Calu3 (cell line): ENCODE measurements around the gene SCAI. TPM values are rescaled to one million over a fixed set of nuclear protein-coding genes. Genes with fewer than 3 reads are reported as not detected.
A peak's percentile ranks its signal among the peaks of the same experiment; 100 is the strongest.
"Not testable (repeated sequence)": the region's sequence is repeated elsewhere in the genome, so short reads cannot be mapped to it uniquely, and the experiment has no call there.

Experiments
- BruUV-seq: library from RNA; stranded (reverse); fragments of 400-500 nt; replicated peaks from 2 replicates; lab custom pipeline; 2021; lab: Mats Ljungman, UMichigan
- CTCF ChIA-PET: fragments of 300-600 bp; sonication (Branson Sonifier 250); formaldehyde crosslinking; loops from one replicate; lab custom pipeline; 2022; ENCODE audit warnings: antibody characterized with exemption; lab: Charles Lee
- DNase-seq: peaks from one replicate; pipeline ENCODE4 v3.0.0; 2022
- H3K27ac Mint-ChIP-seq: one replicate; pipeline ENCODE4 v1.8.0; 2022; ENCODE audit warnings: mixed read lengths; ENCODE audit not compliant: unreplicated experiment
- H3K27me3 Mint-ChIP-seq: one replicate; pipeline ENCODE4 v1.8.0; 2022; ENCODE audit warnings: mixed read lengths; ENCODE audit not compliant: unreplicated experiment
- H3K36me3 Mint-ChIP-seq: one replicate; pipeline ENCODE4 v1.8.0; 2022; ENCODE audit warnings: mild to moderate bottlenecking, moderate library complexity, mixed read lengths; ENCODE audit not compliant: insufficient read depth, unreplicated experiment
- H3K4me1 Mint-ChIP-seq: one replicate; pipeline ENCODE4 v1.8.0; 2022; ENCODE audit warnings: mild to moderate bottlenecking, low read depth, mixed read lengths; ENCODE audit not compliant: unreplicated experiment
- H3K4me3 Mint-ChIP-seq: one replicate; pipeline ENCODE4 v1.8.0; 2022; ENCODE audit warnings: mild to moderate bottlenecking, low read depth, moderate library complexity, mixed read lengths; ENCODE audit not compliant: unreplicated experiment
- H3K9me3 Mint-ChIP-seq: one replicate; pipeline ENCODE4 v1.8.0; 2022; ENCODE audit warnings: low read depth, mixed read lengths; ENCODE audit not compliant: unreplicated experiment
- intact Hi-C: fragments of 100-400 bp; cut with micrococcal nuclease; formaldehyde crosslinking; loops from one replicate; pipeline ENCODE4 v1.10.0; 2022; ENCODE audit not compliant: unreplicated experiment
- total RNA-seq: library from RNA; stranded (reverse); gene quantifications from 2 replicates; pipeline ENCODE4 v1.2.3, GENCODE V29; 2022
- TF ChIP-seq, protein P1 (sequence below): fragments of 200-600 bp; IDR thresholded peaks from one replicate; pipeline ENCODE4 v1.8.0; 2022; ENCODE audit warnings: antibody characterized with exemption; ENCODE audit not compliant: unreplicated experiment

Gene SCAI
- total RNA-seq, 1 experiment from 2014 or later = 6.4 TPM

DNA sequence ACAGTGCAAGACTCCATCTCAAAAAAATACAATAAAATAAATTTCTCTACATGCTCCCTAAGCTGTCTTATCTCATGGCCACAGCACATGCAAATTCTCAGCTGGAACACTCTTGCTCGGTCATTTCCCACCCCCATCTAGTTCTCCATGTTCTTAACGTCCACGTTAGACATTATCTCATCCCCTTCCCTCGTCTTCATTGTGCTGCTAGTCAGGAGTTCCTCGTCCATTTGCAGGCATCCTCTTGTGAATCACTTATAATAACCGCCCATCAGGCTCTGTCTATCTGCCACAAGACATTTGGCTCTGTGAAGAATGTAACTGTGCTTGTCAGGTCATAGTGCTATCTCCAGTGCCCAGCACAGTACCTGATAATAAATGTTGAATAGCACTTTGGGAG, 169.5 kb downstream of the SCAI start:
- no peak for DNase-seq
- Mint-ChIP-seq H3K27me3 (no peaks in the 10 kb centered on the region), H3K27ac (peak overlapping the region; percentile 73), H3K9me3 (no peaks in the 10 kb centered on the region), H3K36me3 (no peaks in the 10 kb centered on the region), H3K4me3 (no peak overlapping the region), H3K4me1 (no peaks in the 10 kb centered on the region)
- TF ChIP-seq, protein P1, sequence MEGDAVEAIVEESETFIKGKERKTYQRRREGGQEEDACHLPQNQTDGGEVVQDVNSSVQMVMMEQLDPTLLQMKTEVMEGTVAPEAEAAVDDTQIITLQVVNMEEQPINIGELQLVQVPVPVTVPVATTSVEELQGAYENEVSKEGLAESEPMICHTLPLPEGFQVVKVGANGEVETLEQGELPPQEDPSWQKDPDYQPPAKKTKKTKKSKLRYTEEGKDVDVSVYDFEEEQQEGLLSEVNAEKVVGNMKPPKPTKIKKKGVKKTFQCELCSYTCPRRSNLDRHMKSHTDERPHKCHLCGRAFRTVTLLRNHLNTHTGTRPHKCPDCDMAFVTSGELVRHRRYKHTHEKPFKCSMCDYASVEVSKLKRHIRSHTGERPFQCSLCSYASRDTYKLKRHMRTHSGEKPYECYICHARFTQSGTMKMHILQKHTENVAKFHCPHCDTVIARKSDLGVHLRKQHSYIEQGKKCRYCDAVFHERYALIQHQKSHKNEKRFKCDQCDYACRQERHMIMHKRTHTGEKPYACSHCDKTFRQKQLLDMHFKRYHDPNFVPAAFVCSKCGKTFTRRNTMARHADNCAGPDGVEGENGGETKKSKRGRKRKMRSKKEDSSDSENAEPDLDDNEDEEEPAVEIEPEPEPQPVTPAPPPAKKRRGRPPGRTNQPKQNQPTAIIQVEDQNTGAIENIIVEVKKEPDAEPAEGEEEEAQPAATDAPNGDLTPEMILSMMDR = no peak
- BruUV-seq = no TSS peak
- CTCF ChIA-PET = interaction anchor here (0.7 kb wide), 1 partner anchor 1026 kb away, joined by 5 read pairs; no protein-coding TSS in a partner anchor
- intact Hi-C loops = no loop called here

DNA sequence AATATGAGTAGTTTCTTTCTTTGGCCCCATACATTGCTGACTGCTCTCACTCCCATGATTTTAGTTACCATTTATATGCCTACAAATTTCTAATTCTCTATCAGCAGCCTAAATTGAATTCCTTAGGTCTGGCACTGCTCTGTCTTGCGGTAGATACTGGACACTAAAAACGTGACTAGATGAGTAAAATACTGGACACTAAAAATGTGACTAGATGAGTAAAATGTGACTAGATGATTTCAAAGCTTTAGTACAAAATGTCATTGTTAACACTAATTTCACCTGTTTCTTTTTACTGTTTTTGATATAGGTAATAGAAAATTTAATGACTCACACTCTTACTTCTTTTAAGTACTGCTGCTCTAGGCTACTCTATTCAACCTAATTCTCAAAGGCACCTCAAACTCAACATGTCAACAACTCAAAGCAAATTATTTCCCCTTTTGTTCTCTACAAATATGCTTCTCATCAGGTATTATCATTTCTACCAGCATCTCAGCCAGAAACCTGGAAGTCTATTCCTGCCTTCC, 171.0 kb downstream of the SCAI start:
- Mint-ChIP-seq H3K4me3 (no peak overlapping the region), H3K27me3 (no peaks in the 10 kb centered on the region), H3K27ac (no peak overlapping the region), H3K9me3 (no peaks in the 10 kb centered on the region), H3K4me1 (no peaks in the 10 kb centered on the region), H3K36me3 (no peaks in the 10 kb centered on the region)
- CTCF ChIA-PET = no interaction called here
- intact Hi-C loops = no loop called here
- TF ChIP-seq, protein P1 = no peak
- no TSS peak for BruUV-seq
- no peak for DNase-seq

- no peak for DNase-seq
- CTCF ChIA-PET = no interaction called here
- intact Hi-C loops = no loop called here
- TF ChIP-seq, protein P1 = no peak
- Mint-ChIP-seq H3K36me3 (no peaks in the 10 kb centered on the region), H3K4me3 (no peak overlapping the region), H3K27ac (no peak overlapping the region), H3K4me1 (no peaks in the 10 kb centered on the region), H3K27me3 (no peaks in the 10 kb centered on the region), H3K9me3 (no peaks in the 10 kb centered on the region)
- BruUV-seq = no TSS peak
These were observed 173.9 kb downstream of the SCAI start for GRCh38 chr9:124969401-124969800.

- H3K27ac Mint-ChIP-seq = no peak overlapping the region
- BruUV-seq = no TSS peak
- TF ChIP-seq, protein P1 = no peak
- H3K9me3 Mint-ChIP-seq = no peaks in the 10 kb centered on the region
- intact Hi-C loops = no loop called here
- CTCF ChIA-PET = no interaction called here
- no peaks in the 10 kb centered on the region for H3K4me1 Mint-ChIP-seq
- DNase-seq = no peak
- no peaks in the 10 kb centered on the region for H3K36me3 Mint-ChIP-seq
- H3K4me3 Mint-ChIP-seq = no peak overlapping the region
- H3K27me3 Mint-ChIP-seq = no peaks in the 10 kb centered on the region
These were observed 175.1 kb downstream of the SCAI start for GRCh38 chr9:124968238-124968637.

DNA sequence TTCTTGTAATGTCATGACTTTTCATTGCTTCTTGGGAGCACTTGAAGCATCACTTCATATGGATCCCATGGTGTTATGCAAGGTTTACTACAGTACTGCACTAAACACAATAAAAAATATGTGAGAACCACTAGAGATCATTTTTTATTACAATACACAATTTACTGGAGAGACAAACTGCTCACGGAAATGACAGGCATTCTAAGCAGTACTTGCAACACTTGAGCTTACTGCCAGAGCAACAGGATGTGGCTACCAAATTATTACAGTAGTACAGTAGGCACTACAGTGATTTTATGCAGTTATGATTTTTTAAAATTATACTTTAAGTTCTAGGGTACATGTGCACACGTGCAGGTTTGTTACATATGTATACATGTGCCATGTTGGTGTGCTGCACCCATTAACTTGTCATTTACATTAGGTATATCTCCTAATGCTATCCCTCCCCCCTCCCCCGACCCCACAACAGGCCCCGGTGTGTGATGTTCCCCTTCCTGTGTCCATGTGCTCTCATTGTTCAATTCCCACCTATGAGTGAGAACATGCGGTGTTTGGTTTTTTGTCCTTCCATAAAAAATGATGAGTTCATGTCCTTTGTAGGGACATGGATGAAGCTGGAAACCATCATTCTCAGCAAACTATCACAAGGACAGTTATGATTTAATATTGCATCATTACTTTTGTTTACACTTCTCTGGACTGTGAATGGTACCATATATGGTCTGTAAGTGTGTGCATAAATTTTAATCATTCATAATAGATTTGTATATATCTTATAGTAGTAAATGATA, 177.4 kb downstream of the SCAI start:
- H3K4me3 Mint-ChIP-seq, H3K27ac Mint-ChIP-seq, H3K27me3 Mint-ChIP-seq, H3K4me1 Mint-ChIP-seq, intact Hi-C loops, BruUV-seq, DNase-seq, H3K36me3 Mint-ChIP-seq, H3K9me3 Mint-ChIP-seq, CTCF ChIA-PET: not testable (repeated sequence)
